ENCODE measurements around the gene HLA-DQB2.

HLA-DQB2 gene

GRCh38 chr6:32744776-32745175, 18.6 kb downstream of the HLA-DQB2 start:
- DNase-seq: no peak

GRCh38 chr6:32742374-32742773, 21.0 kb downstream of the HLA-DQB2 start:
- DNase-seq: no peak

- DNase-seq: no peak
Measured at GRCh38 chr6:32741031-32741960, 22.0 kb downstream of the HLA-DQB2 start, which contains the start of gene HLA-DQA2. HLA-DQA2 (plus strand) TSS chr6:32741391; CDS start chr6:32741444, 53 bp downstream.

- DNase-seq: no peak
Measured at GRCh38 chr6:32738126-32738525, 25.2 kb downstream of the HLA-DQB2 start.

DNA sequence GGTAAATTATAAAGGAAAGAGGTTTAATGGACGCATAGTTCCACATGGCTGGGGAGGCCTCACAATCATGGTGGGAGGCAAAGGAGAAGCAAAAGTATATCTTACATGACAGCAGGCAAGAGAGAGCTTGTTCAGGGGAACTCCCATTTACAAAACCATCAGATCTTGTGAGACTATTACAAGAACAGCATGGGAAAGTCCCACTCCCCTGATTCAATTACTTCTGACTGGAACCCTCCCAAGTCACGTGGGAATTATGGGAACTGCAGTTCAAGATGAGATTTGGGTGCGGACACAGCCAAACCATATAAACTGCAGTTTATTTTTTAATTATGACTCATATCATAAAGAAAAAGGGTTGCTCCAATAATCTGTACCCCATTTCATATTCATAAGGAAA, 44.5 kb downstream of the HLA-DQB2 start:
- DNase-seq: no peak

GRCh38 chr6:32716396-32716795, 46.9 kb downstream of the HLA-DQB2 start:
- DNase-seq: no peak

DNA sequence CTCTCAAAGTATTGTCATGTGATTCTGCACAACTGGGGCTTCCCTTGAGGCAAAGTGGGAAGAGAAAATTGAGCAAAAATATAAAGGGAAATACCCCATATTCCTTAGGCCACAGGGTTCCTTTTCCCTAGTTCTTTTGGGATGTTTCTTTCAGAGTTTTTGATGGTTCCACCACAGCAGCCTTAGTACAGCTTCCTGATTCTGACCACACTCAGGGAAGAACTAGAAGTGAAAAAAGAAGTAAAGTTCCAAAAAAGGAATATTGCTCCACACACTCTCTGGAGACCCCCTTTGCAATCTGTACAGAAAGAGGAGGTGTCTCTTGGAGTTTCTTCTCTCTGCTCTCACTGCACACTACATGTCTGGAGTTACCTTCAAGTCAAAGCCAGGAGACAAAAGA, 50.1 kb downstream of the HLA-DQB2 start:
- DNase-seq: no peak

GRCh38 chr6:32709625-32710024, 53.7 kb downstream of the HLA-DQB2 start:
- no peak for DNase-seq
